ENCODE results near the gene IFT172.
A peak's percentile ranks its signal among the peaks of the same experiment; 100 is the strongest.

The IFT172 gene

GRCh38 chr2:27506587-27506986, 17.0 kb upstream of the IFT172 start:
- H3K9me3 ChIP-seq (ENCODE audit: insufficient read depth, low read depth, low read length), result peaks cover 5% of the 10 kb centered on the region
- H3K79me2 ChIP-seq (ENCODE audit: control insufficient read depth, insufficient read depth, low read length, poor library complexity), result no peaks in the 10 kb centered on the region
- no CpG with 5 or more reads among the region's 6 CpGs for WGBS (ENCODE audit: extremely low coverage, insufficient coverage, insufficient read length)
- DNase-seq, result no peak
- H3K4me2 ChIP-seq (ENCODE audit: low read length), result no peak overlapping the region
- no peak overlapping the region for H2BK120ac ChIP-seq (ENCODE audit: insufficient read depth, low read length, poor library complexity)
- H3K4ac ChIP-seq (ENCODE audit: low read depth, low read length), result no peak overlapping the region
- no peak overlapping the region for H2BK5ac ChIP-seq (ENCODE audit: low read depth, low read length, poor library complexity)
- no peak overlapping the region for H3K18ac ChIP-seq (ENCODE audit: low read length)
- H3K9ac ChIP-seq (ENCODE audit: low read length), result no peak overlapping the region
- no peak overlapping the region for H3K23ac ChIP-seq (ENCODE audit: low read length)
- no peak overlapping the region for H2BK12ac ChIP-seq (ENCODE audit: low read length)
- H3K27me3 ChIP-seq (ENCODE audit: insufficient read depth, low read length), result no peaks in the 10 kb centered on the region
- no peaks in the 10 kb centered on the region for H3K79me1 ChIP-seq (ENCODE audit: low read length)
- H3K14ac ChIP-seq (ENCODE audit: low read length), result no peak overlapping the region
- no peaks in the 10 kb centered on the region for H3K36me3 ChIP-seq (ENCODE audit: control insufficient read depth in 1 of 2, insufficient read depth in 2 of 2, low read length in 2 of 2)
- no peak overlapping the region for H3K27ac ChIP-seq (ENCODE audit: low read depth, low read length)
- H4K91ac ChIP-seq (ENCODE audit: low read depth, low read length), result no peak overlapping the region
- H4K8ac ChIP-seq (ENCODE audit: low read depth, low read length), result no peak overlapping the region
- no peak overlapping the region for H2AK5ac ChIP-seq (ENCODE audit: low read length)
- no peak overlapping the region for H3K4me3 ChIP-seq (ENCODE audit: low read depth, low read length)
- no peak overlapping the region for H4K12ac ChIP-seq (ENCODE audit: low read depth, low read length)
- no peaks in the 10 kb centered on the region for H3K4me1 ChIP-seq (ENCODE audit: control insufficient read depth in 1 of 2, insufficient read depth in 2 of 2, low read length in 2 of 2)
- H2AFZ ChIP-seq (ENCODE audit: insufficient read depth, low read length, poor library complexity), result no peak overlapping the region

DNA sequence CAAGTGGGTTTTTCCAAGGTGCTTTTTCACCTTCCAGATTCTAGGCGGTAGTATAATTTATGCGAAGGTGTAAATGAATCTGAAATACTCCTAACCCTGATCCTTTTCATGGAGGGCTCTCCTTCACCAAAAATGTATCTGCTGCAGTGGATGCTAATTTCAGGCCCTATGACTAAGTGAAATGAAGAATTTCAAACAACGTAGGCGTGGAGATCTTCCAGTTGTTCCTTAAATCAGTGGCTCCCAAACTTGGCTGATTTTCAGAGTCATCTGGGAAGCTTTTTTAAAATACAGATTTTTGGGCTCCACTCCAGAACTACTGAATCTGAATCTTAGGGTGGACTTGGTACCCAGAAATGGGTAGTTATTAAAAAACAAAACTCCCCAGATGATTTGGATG, 12.6 kb upstream of the IFT172 start:
- Histone ChIP-seq H3K27ac (ENCODE audit: low read depth, low read length) (no peak overlapping the region), H2BK120ac (ENCODE audit: insufficient read depth, low read length, poor library complexity) (no peak overlapping the region), H2AFZ (ENCODE audit: insufficient read depth, low read length, poor library complexity) (no peak overlapping the region), H2AK5ac (ENCODE audit: low read length) (no peak overlapping the region), H3K36me3 (ENCODE audit: control insufficient read depth in 1 of 2, insufficient read depth in 2 of 2, low read length in 2 of 2) (no peaks in the 10 kb centered on the region), H3K9ac (ENCODE audit: low read length) (no peak overlapping the region), H4K8ac (ENCODE audit: low read depth, low read length) (no peak overlapping the region), H3K4me1 (ENCODE audit: control insufficient read depth in 1 of 2, insufficient read depth in 2 of 2, low read length in 2 of 2) (no peaks in the 10 kb centered on the region), H3K4me2 (ENCODE audit: low read length) (no peak overlapping the region), H3K4ac (ENCODE audit: low read depth, low read length) (no peak overlapping the region), H4K12ac (ENCODE audit: low read depth, low read length) (no peak overlapping the region), H3K27me3 (ENCODE audit: insufficient read depth, low read length) (no peaks in the 10 kb centered on the region), H3K4me3 (ENCODE audit: low read depth, low read length) (no peak overlapping the region), H4K91ac (ENCODE audit: low read depth, low read length) (no peak overlapping the region), H3K9me3 (ENCODE audit: insufficient read depth, low read depth, low read length) (peaks cover 5% of the 10 kb centered on the region), H3K14ac (ENCODE audit: low read length) (no peak overlapping the region), H3K23ac (ENCODE audit: low read length) (no peak overlapping the region), H2BK5ac (ENCODE audit: low read depth, low read length, poor library complexity) (no peak overlapping the region), H3K79me1 (ENCODE audit: low read length) (no peaks in the 10 kb centered on the region), H3K18ac (ENCODE audit: low read length) (no peak overlapping the region), H3K79me2 (ENCODE audit: control insufficient read depth, insufficient read depth, low read length, poor library complexity) (no peaks in the 10 kb centered on the region), H2BK12ac (ENCODE audit: low read length) (no peak overlapping the region)
- no CpG with 5 or more reads among the region's 4 CpGs for WGBS (ENCODE audit: extremely low coverage, insufficient coverage, insufficient read length)
- no peak for DNase-seq

DNA sequence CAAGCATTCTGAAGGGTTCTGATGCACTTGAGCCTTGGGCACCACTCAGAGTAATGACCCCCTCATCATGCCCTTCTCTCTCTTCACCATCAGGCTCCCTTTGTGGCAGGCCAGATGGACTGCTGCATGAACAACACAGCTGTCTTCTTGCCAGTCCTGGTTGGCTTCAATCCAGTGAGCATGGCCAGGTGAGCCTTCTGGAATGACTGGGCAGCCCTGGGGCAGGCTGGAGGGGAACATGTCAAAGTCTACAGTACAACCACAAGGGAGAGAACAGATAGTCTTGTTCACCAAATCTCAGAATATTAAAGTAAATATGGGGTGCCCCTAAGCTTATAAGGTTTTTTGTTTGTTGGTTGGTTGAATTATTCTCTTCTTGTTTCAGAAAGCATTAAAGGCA, 11.5 kb upstream of the IFT172 start:
- H4K8ac ChIP-seq (ENCODE audit: low read depth, low read length), result no peak overlapping the region
- H3K27me3 ChIP-seq (ENCODE audit: insufficient read depth, low read length), result peaks cover 7% of the 10 kb centered on the region
- H3K9ac ChIP-seq (ENCODE audit: low read length), result no peak overlapping the region
- no peak overlapping the region for H2BK5ac ChIP-seq (ENCODE audit: low read depth, low read length, poor library complexity)
- no peak overlapping the region for H3K4ac ChIP-seq (ENCODE audit: low read depth, low read length)
- no peak for DNase-seq
- H4K12ac ChIP-seq (ENCODE audit: low read depth, low read length), result no peak overlapping the region
- H2AK5ac ChIP-seq (ENCODE audit: low read length), result no peak overlapping the region
- no peaks in the 10 kb centered on the region for H3K4me1 ChIP-seq (ENCODE audit: control insufficient read depth in 1 of 2, insufficient read depth in 2 of 2, low read length in 2 of 2)
- no peak overlapping the region for H3K18ac ChIP-seq (ENCODE audit: low read length)
- peaks cover 4% of the 10 kb centered on the region for H3K9me3 ChIP-seq (ENCODE audit: insufficient read depth, low read depth, low read length)
- H3K4me3 ChIP-seq (ENCODE audit: low read depth, low read length), result no peak overlapping the region
- no peaks in the 10 kb centered on the region for H3K36me3 ChIP-seq (ENCODE audit: control insufficient read depth in 1 of 2, insufficient read depth in 2 of 2, low read length in 2 of 2)
- H3K23ac ChIP-seq (ENCODE audit: low read length), result no peak overlapping the region
- H3K14ac ChIP-seq (ENCODE audit: low read length), result no peak overlapping the region
- H3K79me2 ChIP-seq (ENCODE audit: control insufficient read depth, insufficient read depth, low read length, poor library complexity), result no peaks in the 10 kb centered on the region
- H3K79me1 ChIP-seq (ENCODE audit: low read length), result no peaks in the 10 kb centered on the region
- no peak overlapping the region for H3K4me2 ChIP-seq (ENCODE audit: low read length)
- H3K27ac ChIP-seq (ENCODE audit: low read depth, low read length), result no peak overlapping the region
- no peak overlapping the region for H4K91ac ChIP-seq (ENCODE audit: low read depth, low read length)
- no peak overlapping the region for H2BK12ac ChIP-seq (ENCODE audit: low read length)
- H2BK120ac ChIP-seq (ENCODE audit: insufficient read depth, low read length, poor library complexity), result no peak overlapping the region
- H2AFZ ChIP-seq (ENCODE audit: insufficient read depth, low read length, poor library complexity), result no peak overlapping the region

DNA sequence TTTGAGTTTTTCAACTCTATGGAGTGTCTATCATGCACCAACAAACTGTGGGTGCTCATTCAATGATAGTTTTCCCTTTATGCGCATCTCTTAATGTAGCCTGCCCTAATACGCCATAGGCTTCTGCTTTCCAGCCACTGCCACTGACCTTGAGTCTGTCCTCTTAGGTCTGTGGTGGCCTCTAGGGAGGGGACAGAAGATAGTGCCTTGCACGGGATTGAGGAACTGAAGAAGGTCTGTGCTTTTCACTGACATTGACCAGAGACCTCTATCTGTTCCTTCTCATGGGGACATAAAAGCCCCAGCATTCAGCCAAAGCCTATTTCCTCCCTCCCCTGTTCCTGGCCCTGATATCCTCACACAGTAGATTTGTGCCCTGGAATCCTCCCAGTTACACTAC, 9.4 kb upstream of the IFT172 start:
- Histone ChIP-seq H4K91ac (ENCODE audit: low read depth, low read length) (no peak overlapping the region), H3K9ac (ENCODE audit: low read length) (no peak overlapping the region), H3K4me2 (ENCODE audit: low read length) (no peak overlapping the region), H3K4ac (ENCODE audit: low read depth, low read length) (no peak overlapping the region), H3K79me2 (ENCODE audit: control insufficient read depth, insufficient read depth, low read length, poor library complexity) (no peaks in the 10 kb centered on the region), H3K4me3 (ENCODE audit: low read depth, low read length) (no peak overlapping the region), H4K8ac (ENCODE audit: low read depth, low read length) (no peak overlapping the region), H2BK120ac (ENCODE audit: insufficient read depth, low read length, poor library complexity) (no peak overlapping the region), H2BK5ac (ENCODE audit: low read depth, low read length, poor library complexity) (no peak overlapping the region), H4K12ac (ENCODE audit: low read depth, low read length) (no peak overlapping the region), H3K27me3 (ENCODE audit: insufficient read depth, low read length) (peaks cover 23% of the 10 kb centered on the region), H3K9me3 (ENCODE audit: insufficient read depth, low read depth, low read length) (peaks cover 6% of the 10 kb centered on the region), H3K79me1 (ENCODE audit: low read length) (no peaks in the 10 kb centered on the region), H3K14ac (ENCODE audit: low read length) (no peak overlapping the region), H2BK12ac (ENCODE audit: low read length) (no peak overlapping the region), H3K27ac (ENCODE audit: low read depth, low read length) (no peak overlapping the region), H3K36me3 (ENCODE audit: control insufficient read depth in 1 of 2, insufficient read depth in 2 of 2, low read length in 2 of 2) (no peaks in the 10 kb centered on the region), H3K18ac (ENCODE audit: low read length) (no peak overlapping the region), H3K23ac (ENCODE audit: low read length) (no peak overlapping the region), H3K4me1 (ENCODE audit: control insufficient read depth in 1 of 2, insufficient read depth in 2 of 2, low read length in 2 of 2) (peaks cover 4 to 6% of the 10 kb centered on the region in 2 experiments), H2AK5ac (ENCODE audit: low read length) (no peak overlapping the region), H2AFZ (ENCODE audit: insufficient read depth, low read length, poor library complexity) (no peak overlapping the region)
- DNase-seq, result no peak
- no CpG with 5 or more reads among the region's 3 CpGs for WGBS (ENCODE audit: extremely low coverage, insufficient coverage, insufficient read length)

DNA sequence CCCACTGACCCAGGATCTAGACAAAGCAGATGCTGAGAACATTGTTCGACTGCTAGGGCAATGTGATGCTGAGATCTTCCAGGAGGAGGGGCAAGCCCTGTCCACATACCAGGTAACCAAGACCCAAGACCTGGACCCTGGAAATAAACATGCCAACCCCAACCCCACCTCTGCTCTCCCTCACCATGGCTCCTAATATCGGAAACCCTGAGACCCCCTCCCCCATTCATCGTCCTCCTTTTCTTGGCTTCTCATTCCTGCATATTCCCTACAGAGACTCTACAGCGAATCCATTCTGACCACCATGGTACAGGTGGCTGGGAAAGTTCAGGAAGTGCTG, 7.7 kb upstream of the IFT172 start:
- H3K79me2 ChIP-seq (ENCODE audit: control insufficient read depth, insufficient read depth, low read length, poor library complexity), result no peaks in the 10 kb centered on the region

More for the DNA sequence above, 7.7 kb upstream of the IFT172 start:
- no peak overlapping the region for H2AK5ac ChIP-seq (ENCODE audit: low read length)
- H3K9me3 ChIP-seq (ENCODE audit: insufficient read depth, low read depth, low read length), result peaks cover 6% of the 10 kb centered on the region
- no peak overlapping the region for H3K27ac ChIP-seq (ENCODE audit: low read depth, low read length)
- no peak overlapping the region for H4K12ac ChIP-seq (ENCODE audit: low read depth, low read length)
- H4K8ac ChIP-seq (ENCODE audit: low read depth, low read length), result no peak overlapping the region
- no peak overlapping the region for H2BK120ac ChIP-seq (ENCODE audit: insufficient read depth, low read length, poor library complexity)
- peaks cover 4 to 6% of the 10 kb centered on the region in 2 experiments for H3K4me1 ChIP-seq (ENCODE audit: control insufficient read depth in 1 of 2, insufficient read depth in 2 of 2, low read length in 2 of 2)
- H3K4me2 ChIP-seq (ENCODE audit: low read length), result no peak overlapping the region
- H2BK12ac ChIP-seq (ENCODE audit: low read length), result no peak overlapping the region
- H3K79me1 ChIP-seq (ENCODE audit: low read length), result no peaks in the 10 kb centered on the region
- WGBS (ENCODE audit: extremely low coverage, insufficient coverage, insufficient read length), result no CpG with 5 or more reads among the region's 4 CpGs
- H3K18ac ChIP-seq (ENCODE audit: low read length), result no peak overlapping the region
- peaks cover 24% of the 10 kb centered on the region for H3K27me3 ChIP-seq (ENCODE audit: insufficient read depth, low read length)
- no peak overlapping the region for H3K4me3 ChIP-seq (ENCODE audit: low read depth, low read length)
- H4K91ac ChIP-seq (ENCODE audit: low read depth, low read length), result no peak overlapping the region
- no peak for DNase-seq
- no peak overlapping the region for H2BK5ac ChIP-seq (ENCODE audit: low read depth, low read length, poor library complexity)
- no peak overlapping the region for H3K14ac ChIP-seq (ENCODE audit: low read length)
- no peak overlapping the region for H3K9ac ChIP-seq (ENCODE audit: low read length)
- H3K4ac ChIP-seq (ENCODE audit: low read depth, low read length), result no peak overlapping the region
- H2AFZ ChIP-seq (ENCODE audit: insufficient read depth, low read length, poor library complexity), result no peak overlapping the region
- H3K36me3 ChIP-seq (ENCODE audit: control insufficient read depth in 1 of 2, insufficient read depth in 2 of 2, low read length in 2 of 2), result no peaks in the 10 kb centered on the region
- H3K23ac ChIP-seq (ENCODE audit: low read length), result peak overlapping the region; percentile 83
